Left renal pelvis (tissue), 4 donors: ENCODE data around the gene FFAR1. TPM values are rescaled to one million over a fixed set of nuclear protein-coding genes. Genes with fewer than 3 reads are reported as not detected.
"Not testable (repeated sequence)": the region's sequence is repeated elsewhere in the genome, so short reads cannot be mapped to it uniquely, and the experiment has no call there.

Experiments used
- DNase-seq, 4 donors: peaks; one replicate each; pipeline ENCODE4 v3.0.0-alpha.2; 2013; ENCODE audit warnings: low read depth in 4 of 4, low spot score in 3 of 4
- polyA plus RNA-seq, 4 donors: library from polyadenylated mRNA; unstranded; fragments of 120-200 nt; gene quantifications; one replicate each; pipeline ENCODE4 v1.2.1, GENCODE V29; 2013; ENCODE audit not compliant: insufficient read length in 4 of 4

The FFAR1 gene
- polyA plus RNA-seq, 4 donors, result 0.29 to 0.61 (median 0.41) TPM

- DNase-seq, result not testable (repeated sequence)
Observed at GRCh38 chr19:35358834-35359233, 11.1 kb downstream of the FFAR1 start.

- DNase-seq, result not testable (repeated sequence)
Observed at GRCh38 chr19:35359395-35359794, 11.7 kb downstream of the FFAR1 start.

- DNase-seq, result not testable (repeated sequence)
Observed at GRCh38 chr19:35360081-35360480, 12.4 kb downstream of the FFAR1 start.

- no peak for DNase-seq
Observed at GRCh38 chr19:35360880-35361420, 13.2 kb downstream of the FFAR1 start.

GRCh38 chr19:35362261-35363000 lies 14.7 kb downstream of the FFAR1 start:
- no peak for DNase-seq

GRCh38 chr19:35363001-35363590 lies 15.4 kb downstream of the FFAR1 start:
- no peak for DNase-seq

DNA sequence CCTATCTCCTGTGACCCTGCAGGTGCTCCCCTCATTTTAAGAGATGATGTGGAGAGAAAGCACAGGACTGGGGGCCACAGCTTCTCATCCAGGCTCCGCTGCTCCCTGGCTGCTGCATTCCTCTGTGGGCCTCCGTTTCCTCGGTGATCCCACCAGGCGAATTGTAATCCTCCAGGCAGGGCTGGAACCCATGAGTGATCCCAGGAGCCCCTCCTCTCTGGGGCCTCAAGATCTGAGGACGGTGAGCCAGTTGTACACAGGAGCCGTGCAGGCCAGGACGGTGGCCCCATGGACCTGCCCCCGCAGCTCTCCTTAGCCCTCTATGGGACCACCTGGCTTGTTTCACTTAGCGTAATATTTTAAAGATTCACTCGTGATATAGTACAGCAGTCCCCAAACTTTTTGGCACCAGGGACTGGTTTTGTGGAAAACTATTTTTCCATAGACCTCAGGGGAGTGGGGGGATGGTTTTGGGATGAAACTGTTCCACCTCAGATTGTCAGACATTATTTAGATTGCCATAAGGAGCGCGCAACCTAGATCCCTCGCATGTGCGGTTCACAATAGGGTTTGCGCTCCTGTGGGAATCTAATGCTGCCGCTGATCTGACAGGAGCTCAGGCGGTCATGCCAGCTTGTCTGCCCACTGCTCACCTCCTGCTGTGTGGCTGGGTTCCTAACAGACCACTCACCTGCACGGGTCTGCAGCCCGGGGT lies 16.2 kb downstream of the FFAR1 start:
- no peak for DNase-seq

- DNase-seq, result no peak
Observed at GRCh38 chr19:35365303-35365702, 17.6 kb downstream of the FFAR1 start.

GRCh38 chr19:35368378-35368777 lies 20.7 kb downstream of the FFAR1 start:
- no peak for DNase-seq

DNA sequence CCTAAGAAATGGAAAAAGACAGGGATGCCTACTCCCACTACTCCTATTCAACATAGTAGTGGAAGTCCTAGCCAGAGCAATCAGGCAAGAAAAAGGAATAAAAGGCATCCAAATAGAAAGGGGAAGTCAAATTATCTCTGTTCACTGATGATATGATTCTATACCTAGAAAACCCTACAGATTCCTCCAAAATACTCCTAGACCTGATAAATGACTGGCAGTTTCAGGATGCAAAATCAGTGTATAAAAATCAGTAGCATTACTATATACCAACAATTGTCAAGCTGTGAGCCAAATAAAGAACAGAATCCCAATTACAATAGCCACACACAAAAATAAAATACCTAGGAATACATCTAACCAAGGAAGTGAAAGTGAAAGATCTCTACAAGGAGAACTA lies 21.8 kb downstream of the FFAR1 start:
- no peak for DNase-seq

DNA sequence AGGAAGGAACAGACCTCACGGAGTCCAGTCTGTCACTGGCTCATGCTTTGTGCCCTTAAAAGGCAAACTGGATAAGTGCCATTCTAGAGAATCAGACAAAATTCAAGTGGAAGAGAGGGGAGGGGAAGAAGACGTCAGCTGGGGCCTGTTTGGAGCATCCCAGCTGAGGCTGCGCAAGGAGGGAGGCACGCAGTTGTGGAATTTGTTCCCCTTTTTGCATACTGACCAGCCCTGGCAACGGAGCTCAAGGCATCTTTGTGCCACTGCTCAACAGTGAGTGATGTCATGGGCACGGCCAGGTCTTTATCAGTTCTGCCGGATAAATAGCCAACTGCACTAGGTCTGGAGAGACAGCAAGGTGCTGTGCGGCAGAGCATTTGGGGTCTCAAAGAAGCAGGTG lies 23.0 kb downstream of the FFAR1 start, which contains the start of gene GPR42:
TSS of gene GPR42 (plus strand) at position 347 of the 400 bp plus-strand sequence. CDS start 292 bp downstream, outside the sequence.
- no peak for DNase-seq

- DNase-seq, result no peak
Observed at GRCh38 chr19:35373492-35373891, 25.8 kb downstream of the FFAR1 start.

GRCh38 chr19:35374031-35374430 lies 26.3 kb downstream of the FFAR1 start:
- not testable (repeated sequence) for DNase-seq

GRCh38 chr19:35375505-35376307 lies 28.0 kb downstream of the FFAR1 start:
- no peak for DNase-seq

DNA sequence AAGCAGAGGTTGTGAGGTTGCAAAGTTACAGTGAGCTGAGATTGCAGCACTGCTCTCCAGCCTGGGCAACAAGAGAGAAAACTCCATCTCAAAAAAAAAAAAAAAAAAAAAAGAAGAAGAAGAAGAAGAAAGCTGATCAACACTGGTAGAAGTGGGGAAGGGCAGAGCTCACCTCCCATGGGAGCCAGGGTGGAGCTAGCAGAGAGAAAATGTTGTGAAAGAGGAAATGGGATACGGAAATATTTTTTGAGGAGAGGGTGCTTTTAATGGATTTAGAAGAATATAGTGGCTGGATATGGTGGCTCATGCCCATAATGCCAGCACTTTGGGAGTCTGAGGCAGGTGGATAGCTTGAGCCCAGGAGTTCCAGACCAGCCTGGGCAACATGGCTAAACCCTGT lies 30.0 kb downstream of the FFAR1 start:
- DNase-seq, result no peak

DNA sequence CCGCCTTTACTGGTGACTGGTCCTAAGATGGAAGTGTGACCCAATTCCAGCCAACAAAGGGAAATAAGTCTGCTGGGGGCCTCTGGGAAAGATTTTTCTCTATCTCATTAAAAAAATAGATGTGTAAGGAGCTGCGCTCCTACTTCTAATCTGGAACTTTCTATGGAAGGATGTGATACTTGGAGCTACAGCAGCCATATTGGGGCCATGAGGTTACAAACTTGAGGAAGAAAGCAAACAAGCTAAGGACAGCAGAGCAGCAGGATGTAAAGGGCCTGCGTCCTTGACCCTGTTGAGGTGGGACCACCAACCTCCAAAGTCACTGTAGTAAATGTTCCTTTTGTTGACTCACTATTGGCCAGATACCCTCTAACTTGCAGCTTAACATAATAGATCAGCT lies 30.7 kb downstream of the FFAR1 start:
- no peak for DNase-seq

GRCh38 chr19:35379545-35379944 lies 31.8 kb downstream of the FFAR1 start:
- DNase-seq, result not testable (repeated sequence)

DNA sequence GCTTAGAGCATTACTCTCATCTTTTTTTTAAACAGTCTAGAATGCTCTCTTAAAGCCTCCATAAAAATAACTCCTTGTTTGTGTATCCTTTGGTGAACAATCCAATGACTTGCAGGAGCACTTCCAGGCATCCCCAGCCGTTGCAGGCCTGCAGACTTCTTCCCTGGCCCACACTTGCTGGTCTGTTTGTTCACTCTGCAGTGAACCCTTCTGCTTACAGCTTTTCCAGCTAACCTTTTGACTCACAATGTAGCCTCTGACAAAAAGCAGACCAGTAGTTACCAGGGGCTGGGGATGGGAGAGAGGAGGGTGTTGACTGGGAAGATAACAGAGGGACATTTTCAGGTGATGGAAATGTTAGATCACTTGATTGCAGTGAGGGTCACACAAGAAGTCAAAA lies 32.3 kb downstream of the FFAR1 start:
- no peak for DNase-seq

DNA sequence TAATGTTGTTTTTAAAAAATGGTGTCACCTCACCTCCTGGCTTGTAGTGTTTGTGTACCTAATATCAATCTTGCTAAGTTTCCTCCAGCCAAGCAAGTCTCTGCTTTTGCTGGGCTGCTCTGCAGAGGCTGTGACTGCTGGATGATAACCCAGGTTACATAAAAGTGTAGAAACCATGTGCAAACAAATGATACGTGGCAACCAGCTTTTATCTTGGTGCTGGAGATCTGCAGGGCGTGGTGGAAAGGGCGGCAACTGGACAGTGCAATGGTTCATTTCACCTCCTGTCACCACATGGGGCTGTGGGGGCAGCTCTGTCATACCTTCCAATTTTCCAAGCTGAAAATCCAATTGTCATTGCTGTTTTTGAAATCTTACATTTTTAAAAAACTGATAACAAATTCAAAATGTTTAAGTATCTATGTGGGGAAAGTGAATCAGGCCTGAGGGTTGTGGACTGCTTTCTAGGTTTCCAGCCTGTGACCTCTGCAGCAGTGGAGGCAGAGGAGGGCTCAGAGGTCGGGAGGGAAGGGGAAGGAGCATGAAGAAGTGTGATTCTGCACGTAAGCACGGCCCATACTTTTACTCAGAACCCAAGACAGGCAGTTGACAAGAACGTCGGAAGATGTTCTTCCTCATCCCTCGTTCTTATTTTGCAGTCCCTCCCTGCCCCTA lies 32.9 kb downstream of the FFAR1 start:
- no peak for DNase-seq

GRCh38 chr19:35381318-35381717 lies 33.6 kb downstream of the FFAR1 start:
- no peak for DNase-seq
